GM18861 (cell line): ENCODE results near the gene ADAMTS17.
"Not testable (repeated sequence)": the region's sequence is repeated elsewhere in the genome, so short reads cannot be mapped to it uniquely, and the experiment has no call there.

Source experiments
- ATAC-seq: cut with Tn5 transposase; IDR thresholded peaks from one replicate; pipeline ENCODE4 v1.9.1; 2021; ENCODE audit not compliant: unreplicated experiment

The ADAMTS17 gene

DNA sequence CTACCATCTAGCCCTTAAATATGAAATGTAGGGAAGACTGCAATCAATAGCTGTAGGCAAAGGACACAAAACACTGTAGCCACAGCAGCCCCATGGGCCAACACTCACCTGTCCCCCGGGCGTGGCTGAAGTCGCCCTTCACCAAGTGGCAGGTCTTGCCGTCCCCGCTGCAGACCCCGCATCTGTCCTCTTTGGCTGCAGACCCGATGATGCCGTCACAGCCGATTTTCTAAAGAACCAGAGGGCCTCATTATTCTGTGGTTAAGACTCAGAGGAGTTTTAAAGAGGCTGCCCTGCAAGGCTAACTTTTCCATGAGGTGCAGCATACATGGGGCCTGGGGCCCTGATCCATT lies 245.6 kb downstream of the ADAMTS17 start:
- ATAC-seq: no peak

DNA sequence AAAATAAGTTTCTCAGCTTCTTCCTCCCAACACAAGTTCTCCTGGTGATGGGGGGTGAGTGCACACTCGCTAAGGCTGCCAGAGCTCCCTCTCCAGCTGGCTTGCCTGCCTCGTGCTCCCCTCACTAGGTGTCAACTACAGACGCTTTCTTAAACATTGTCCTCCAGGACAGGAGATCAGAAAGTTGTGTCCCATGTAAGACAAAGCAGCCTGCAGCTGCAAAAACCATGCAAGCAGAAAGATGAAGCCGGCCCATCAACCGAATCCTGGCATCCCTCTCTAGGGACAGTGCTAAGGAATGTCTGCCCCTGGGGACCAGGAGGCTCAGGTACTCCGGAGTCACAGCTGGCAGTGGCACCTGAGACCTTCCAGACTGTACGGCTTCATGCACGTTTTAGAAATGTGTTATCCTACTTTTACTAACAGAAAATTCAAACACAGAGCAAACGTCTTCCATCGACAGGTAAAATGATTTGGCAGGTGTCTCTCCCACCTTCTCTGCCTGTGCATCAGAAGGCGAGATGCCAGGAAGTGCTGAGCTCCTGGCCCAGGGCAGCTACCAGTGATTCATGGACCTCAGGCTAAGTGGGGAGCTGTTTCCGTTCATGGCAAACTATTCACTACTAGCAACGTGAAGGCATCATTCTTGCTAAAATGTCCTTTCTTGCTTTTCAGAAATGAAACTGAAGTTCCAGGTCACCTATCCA lies 246.1 kb downstream of the ADAMTS17 start:
- no peak for ATAC-seq

DNA sequence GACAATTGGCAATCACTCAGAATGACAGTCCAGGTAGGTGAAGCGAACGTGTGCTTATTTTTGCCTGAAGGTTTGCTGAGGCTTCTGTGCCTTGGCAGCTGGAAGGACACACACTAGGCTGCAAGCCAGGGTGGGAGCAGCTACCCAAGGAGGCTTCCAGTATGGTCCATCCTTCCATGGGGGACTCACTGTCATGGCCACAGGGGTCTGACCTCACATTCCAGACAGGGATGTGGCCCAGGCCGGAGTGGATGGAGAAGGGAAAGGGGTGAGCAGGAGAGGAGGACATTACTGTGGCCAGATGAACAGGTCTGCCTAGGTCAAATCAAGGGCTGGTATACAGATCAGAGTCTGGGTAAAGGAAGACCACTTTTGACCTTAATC lies 247.7 kb downstream of the ADAMTS17 start:
- no peak for ATAC-seq

DNA sequence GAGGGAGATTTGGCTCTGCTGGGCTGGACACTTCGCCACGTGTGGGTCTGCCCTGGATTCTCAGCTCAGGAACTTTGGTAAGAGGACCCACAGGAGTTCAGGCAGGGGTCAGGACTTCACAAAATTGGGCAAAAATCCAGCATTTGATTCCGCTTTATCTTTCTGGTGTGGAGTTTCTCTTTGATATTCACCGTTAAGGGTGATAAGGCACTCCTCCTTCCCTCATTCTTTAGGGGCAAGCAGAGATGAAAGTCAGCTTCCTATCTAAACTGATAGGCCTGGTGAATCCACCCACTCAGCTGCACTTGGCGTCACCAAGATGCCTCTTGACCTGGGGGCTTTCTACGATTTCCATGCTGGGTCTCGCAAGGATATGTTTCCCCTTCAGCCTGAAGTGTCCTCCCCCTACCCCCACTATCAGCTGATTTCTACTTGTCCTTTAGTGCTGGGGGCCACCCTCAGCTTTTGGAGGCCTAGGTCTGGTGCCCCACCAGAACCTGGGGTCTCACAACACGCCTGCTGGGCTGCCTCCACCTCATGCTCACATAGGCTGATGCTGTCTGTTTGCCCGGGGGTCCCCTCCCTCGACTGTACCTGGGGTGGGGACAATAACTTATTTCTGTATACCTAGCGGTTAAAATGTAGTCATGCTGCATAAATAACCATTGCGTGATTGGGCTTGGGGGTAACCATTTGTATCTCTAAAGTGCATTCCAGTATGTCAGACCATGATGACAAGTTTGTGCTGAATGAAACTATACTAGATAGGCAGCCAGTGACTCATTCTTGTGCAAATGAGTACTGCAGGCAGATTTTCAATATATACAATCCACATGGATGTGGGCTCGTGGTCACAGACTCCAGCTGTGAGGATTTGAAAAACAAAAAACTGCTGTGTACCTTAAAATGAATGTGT lies 248.3 kb downstream of the ADAMTS17 start:
- no peak for ATAC-seq

DNA sequence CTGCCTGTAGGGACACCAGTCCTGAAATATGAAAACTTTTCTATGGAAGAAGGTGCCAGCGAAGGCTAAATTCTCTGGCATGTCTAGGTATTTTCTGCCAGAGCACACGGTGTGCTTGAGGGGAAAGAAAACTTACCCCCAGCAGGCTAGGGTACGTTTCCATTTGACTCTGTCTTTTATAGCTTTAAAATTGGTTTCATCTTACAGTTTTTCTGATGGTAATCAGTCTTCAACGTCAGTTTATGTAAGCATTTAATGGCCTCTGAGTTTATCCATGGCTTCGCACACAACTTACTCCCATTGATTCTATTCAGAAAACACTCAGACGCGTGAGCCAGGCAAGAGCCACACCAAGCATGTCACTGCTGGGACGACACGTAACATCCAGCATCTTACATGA lies 249.7 kb downstream of the ADAMTS17 start:
- ATAC-seq: no peak

DNA sequence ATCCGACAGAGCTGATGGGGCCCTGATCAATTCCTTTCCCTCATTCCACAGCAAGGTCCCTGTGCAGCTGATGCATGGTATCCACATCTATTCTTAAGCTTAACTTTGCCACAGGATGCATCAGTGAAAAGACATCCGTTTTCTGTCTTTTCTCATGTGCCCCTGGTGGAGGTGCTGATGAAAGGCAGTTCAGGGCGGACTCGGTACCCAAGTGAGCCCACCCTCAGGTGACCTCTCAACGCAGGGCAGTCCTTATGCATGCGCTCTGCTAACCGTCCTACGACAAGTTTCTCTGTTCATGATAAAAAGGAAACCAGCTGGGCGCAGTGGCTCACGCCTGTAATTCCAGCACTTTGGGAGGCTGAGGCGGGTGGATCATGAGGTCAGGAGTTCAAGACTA lies 251.4 kb downstream of the ADAMTS17 start:
- no peak for ATAC-seq

DNA sequence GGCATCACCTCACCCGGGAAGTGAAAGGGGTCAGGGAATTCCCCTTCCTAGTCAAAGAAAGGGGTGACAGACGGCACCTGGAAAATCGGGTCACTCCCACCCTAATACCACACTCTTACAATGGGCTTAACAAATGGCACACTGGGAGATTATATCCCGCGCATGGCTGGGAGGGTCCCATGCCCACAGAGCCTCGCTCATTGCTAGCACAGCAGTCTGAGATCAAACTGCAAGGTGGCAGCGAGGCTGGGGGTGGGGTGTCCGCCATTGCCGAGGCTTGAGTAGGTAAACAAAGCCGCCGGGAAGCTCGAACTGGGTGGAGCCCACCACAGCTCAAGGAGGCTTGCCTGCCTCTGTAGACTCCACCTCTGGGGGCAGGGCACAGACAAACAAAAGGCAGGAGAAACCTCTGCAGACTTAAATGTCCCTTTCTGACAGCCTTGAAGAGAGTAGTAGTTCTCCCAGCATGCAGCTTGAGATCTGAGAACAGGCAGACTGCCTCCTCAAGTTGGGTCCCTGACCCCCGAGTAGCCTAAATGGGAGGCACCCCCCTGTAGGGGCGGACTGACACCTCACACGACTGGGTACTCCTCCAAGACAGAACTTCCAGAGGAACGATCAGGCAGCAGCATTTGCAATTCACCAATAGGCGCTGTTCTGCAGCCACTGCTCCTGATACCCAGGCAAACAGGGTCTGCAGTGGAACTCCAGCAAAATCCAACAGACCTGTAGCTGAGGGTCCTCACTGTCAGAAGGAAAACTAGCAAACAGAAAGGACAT lies 257.5 kb downstream of the ADAMTS17 start:
- ATAC-seq: not testable (repeated sequence)

DNA sequence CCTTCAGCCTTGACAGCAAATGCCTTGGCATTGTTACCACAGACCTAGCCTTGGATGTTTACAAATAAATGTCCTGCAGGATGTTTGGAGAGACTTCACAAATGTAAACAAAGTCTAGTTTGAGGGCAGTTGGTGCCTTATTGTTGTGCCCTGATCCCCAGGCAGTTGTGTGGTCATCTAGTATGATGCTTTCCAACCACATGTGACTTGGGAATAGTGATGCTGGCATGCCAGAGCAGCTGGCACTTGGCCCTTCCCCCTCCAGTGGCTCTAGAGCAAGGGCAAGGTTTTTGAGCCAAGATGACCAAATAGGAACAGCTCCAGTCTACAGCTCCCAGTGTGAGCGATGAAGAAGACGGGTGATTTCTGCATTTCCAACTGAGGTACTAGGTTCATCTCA lies 258.2 kb downstream of the ADAMTS17 start:
- no peak for ATAC-seq

DNA sequence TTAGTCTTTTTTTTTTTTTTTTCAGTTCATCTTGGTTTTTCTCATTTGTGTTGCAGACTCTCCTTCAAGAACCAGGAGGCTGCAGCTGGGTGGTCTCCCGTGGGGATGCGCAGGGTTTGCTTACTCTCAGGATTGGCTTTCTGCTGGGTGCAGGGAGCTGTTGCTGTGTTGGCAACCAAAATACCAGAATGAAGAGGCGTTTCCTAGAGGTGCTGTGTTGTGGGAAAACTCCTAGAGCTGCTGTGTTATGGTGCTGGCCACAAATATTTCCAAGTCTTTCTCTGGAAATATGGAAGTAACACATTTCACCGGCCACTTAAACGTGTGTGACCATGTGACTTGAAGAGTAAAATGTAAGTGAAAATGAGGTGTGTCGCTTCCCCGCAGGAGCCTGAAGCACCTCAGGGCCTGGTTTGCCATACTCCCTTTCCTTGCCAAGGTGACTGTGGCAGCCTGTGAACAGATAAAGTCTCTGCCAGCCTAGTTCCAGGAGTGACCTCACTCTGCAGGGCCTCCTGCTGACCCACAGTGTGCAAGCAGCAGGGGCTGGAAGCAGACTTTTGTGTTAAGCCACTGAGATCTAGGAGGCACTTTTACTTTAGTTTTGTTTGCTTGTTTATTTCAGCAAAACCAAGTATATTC lies 258.9 kb downstream of the ADAMTS17 start:
- no peak for ATAC-seq

DNA sequence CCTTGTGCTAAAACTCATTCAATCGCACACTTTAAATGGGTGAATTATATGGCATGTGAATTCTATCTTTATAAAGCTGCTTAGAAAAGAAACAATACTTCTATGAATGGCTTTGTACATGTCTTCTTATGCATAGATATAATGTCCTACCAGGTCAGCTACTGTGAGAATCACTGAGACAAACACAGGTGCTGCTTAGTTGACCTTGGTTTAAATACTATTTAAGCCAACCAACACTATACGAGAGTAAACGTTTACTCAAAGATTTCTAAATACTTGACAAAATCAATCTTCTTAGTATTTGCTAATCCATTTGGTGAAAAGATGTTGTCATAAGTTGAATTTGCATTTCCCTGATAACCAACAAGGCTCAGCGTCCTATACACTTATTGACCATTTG lies 260.3 kb downstream of the ADAMTS17 start:
- no peak for ATAC-seq

DNA sequence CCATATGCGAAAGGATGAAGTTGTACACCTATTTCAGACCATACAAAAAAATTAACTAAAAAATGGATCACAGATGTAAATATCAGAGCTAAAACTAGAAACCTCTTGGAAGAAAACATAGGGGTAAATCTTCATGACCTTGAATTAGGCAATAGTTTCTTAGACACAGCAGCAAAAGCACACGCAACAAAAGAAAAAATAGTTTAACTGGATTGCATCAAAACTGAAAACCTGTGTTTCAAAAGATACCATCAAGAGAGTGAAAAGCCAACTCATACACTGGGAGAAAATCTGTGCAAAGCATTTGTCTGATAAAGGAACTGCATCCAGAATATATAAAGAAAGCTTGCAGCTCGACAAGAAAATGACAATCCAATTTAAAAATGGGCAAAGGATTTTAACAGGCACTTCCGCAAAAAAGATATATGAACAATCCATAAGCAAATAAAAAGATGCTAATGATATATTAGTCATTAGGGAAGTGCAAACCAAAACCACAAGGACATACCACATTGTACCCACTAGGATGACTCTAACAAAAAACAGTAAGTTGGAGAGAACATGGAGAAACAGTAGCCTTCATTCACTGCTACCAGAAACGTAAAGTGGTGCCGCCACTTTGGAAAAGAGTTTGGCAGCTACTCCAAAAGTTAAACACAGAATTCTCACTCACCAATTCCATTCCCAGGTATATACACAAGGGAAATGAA lies 263.1 kb downstream of the ADAMTS17 start:
- ATAC-seq: no peak

DNA sequence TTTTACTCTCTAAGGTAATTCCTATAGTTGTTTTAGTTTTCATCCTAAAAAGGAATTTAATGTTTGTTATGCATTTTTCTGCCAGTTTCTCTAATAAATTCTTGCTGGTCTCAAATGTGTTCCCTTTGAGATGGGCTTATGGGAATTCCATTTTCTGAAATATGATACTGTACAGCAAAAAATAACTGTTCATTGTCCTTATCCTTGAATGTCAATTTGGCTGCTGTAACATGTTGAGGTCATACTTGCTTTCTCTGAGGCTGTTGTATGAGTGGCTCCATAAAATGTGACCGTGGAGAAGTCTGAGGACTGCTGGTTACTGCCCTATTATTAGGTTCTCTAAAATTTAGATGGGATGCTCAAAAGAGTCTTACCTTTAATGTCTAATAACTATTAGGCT lies 266.5 kb downstream of the ADAMTS17 start:
- ATAC-seq: no peak

DNA sequence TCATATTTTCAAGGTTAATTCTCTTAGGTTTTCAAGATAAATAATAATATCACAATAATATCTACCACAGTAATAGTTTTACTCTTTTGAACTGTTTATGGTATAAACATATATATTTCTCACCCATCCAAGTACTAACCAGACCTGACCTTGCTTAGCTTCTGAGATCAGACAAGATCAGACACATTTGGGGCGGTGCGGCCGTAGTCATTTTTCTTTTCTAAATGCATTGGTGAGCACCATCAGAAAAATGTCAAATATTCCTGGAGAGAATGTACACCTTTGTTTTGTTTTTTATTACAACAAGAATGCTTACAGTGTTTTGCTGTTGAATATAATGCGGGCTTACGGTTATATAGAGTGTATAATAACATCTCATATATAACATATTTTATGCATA lies 267.8 kb downstream of the ADAMTS17 start:
- no peak for ATAC-seq

DNA sequence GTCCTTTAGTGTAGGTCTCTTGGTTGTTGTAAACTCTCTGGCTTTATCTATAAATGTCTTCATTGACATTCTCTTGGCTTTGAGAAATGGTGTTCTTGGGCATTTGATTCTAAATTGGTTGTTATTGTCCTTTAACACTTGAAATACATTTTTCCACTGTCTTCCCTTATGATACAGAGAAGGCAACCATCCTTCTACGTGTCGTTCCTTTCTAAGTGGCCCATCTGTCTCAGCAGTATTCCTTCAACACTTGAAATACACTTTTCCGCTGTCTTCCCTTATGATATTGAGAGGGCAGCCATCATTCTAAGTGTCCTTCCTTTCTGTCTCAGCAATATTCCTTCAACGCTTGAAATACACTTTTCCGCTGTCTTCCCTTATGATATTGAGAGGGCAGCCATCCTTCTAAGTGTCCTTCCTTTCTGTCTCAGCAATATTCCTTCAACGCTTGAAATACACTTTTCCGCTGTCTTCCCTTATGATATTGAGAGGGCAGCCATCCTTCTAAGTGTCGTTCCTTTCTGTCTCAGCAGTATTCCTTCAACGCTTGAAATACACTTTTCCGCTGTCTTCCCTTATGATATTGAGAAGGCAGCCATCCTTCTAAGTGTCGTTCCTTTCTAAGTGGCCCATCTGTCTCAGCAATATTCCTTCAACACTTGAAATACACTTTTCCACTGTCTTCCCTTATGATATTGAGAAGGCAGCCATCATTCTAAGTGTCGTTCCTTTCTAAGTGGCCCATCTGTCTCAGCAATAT lies 275.1 kb downstream of the ADAMTS17 start:
- ATAC-seq: not testable (repeated sequence)

DNA sequence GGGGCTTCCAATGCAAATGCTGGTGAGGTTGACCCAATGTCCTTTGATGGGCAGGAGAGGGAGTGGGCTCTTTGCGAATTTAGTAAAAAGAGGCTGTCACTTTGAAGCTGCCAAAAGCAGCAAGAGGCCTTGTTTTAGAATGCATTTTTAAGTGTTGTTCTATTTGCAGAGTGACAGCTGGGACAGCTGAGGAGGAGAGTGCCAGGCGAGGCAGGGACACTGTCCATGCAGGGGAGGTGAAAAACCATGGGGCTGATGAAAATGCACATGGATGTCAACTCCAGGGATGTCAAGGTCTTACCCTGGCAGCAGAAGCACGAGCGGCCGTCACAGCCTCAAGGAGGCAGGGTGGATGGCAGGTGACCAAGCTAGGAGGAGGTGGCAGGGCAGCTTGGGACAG lies 279.8 kb downstream of the ADAMTS17 start:
- ATAC-seq: no peak

DNA sequence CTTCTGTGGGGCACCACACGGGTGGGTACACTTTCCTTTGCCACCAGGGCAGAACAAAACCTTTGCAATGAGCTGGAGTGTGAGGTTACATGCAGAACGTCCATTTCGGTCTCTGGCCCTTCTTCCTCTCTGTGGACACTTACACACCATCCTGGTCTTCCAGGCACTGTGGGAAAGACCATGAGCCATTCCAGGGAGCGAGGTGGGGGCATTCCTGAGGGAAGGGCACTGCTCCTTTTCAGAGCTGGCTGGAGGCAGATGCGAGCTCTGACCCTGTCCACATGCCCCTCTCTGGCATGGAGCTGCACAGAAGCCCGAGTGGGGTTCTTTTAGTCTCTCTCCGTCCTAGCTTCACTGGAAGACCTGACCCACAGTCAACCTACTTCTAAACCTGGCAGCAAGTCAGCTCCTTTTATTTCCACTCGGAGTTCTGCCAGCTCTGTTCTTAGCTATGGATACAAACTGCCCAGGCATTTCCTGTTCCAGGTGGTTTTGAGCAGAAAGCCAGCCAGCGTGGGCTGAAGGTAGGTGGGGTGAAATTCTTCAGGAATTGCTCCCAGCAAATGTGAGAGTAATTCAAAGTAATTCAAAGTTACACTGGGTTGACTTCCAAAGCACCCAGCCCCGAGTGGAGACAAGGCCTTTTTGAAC lies 281.4 kb downstream of the ADAMTS17 start:
- no peak for ATAC-seq

DNA sequence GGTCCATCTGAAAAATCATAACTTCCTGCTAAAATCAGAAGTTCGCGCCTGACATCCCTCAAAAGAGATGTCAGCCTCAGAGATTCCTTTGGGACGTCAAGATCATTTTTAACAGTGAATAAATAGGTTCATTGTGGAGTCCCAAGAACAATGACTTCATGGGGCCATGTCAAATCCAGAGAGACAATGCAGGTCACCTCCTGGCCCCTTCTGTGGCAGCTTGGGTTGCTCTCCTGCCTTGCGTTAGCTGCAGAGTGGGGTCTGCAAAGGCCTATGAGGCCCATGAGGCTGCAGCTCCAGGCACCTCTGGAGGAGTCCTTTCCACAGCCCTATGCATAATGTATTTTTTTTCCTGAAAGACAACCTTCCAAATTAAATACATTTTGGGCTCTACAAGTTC lies 282.3 kb downstream of the ADAMTS17 start:
- no peak for ATAC-seq

DNA sequence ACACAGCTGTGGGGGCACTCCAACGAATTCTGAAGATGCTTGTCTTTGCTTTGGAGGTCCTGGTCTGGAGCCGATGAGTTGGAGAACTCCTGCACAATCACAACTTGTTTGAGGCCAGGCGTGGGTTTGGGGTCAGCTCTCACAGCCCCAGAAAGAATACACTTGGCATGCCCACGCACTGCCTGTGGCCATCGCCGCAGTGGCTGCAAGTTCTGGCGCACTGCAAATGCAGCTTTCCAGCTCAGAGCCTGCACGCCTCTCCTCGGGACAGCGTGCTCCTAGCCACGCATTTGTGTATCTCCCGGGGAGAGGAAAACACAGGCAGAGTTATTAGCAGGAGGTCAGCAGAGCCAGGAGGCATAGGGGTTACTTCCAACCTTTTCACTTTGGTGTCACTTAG lies 282.7 kb downstream of the ADAMTS17 start:
- ATAC-seq: no peak

DNA sequence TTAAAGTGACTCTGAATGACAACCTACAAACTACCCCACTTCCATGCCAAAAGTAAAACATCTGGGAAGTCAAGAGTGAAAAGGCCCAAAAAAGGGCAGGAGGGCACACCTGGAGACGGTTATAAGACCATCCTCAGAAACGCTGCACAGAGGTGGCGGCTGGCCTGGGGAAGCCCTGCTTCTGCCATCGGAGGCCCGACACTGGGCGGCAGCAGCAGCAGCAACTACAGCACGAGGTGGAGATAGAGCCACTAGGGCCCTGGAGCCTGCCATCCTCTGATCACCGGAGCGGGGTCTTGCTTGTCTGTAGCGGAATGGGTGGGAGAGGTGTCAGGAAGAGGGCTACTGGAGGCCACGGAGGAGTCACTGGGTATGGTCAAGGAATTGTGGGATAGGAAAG lies 283.3 kb downstream of the ADAMTS17 start:
- no peak for ATAC-seq
